ENCODE measurements around the gene VPS13C. TPM values are rescaled to one million over a fixed set of nuclear protein-coding genes. Genes with fewer than 3 reads are reported as not detected.

The VPS13C gene
- total and polyA plus RNA-seq, 2 experiments from 2014 or later = 10.2 to 20.5 TPM

DNA sequence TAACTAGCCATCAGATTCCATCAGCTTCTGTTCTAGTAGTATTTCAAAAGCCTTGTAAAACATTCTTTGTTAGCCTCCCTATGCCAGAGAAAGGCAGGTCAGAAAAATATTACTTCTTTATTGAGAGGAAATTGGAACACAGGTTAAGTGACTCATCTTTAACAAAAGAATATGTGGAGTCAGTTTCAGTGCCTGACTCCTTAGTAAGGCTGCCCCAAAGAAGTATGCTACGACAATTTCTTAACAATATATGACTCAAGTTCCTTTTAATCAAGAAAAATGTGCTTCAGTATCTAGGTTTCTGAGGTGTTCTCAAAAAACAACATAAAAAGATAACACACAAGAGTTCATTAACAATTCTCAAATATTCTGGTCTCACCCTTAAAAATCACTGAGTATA, 139.2 kb downstream of the VPS13C start (continued):
- TF ChIP-seq, protein P1, sequence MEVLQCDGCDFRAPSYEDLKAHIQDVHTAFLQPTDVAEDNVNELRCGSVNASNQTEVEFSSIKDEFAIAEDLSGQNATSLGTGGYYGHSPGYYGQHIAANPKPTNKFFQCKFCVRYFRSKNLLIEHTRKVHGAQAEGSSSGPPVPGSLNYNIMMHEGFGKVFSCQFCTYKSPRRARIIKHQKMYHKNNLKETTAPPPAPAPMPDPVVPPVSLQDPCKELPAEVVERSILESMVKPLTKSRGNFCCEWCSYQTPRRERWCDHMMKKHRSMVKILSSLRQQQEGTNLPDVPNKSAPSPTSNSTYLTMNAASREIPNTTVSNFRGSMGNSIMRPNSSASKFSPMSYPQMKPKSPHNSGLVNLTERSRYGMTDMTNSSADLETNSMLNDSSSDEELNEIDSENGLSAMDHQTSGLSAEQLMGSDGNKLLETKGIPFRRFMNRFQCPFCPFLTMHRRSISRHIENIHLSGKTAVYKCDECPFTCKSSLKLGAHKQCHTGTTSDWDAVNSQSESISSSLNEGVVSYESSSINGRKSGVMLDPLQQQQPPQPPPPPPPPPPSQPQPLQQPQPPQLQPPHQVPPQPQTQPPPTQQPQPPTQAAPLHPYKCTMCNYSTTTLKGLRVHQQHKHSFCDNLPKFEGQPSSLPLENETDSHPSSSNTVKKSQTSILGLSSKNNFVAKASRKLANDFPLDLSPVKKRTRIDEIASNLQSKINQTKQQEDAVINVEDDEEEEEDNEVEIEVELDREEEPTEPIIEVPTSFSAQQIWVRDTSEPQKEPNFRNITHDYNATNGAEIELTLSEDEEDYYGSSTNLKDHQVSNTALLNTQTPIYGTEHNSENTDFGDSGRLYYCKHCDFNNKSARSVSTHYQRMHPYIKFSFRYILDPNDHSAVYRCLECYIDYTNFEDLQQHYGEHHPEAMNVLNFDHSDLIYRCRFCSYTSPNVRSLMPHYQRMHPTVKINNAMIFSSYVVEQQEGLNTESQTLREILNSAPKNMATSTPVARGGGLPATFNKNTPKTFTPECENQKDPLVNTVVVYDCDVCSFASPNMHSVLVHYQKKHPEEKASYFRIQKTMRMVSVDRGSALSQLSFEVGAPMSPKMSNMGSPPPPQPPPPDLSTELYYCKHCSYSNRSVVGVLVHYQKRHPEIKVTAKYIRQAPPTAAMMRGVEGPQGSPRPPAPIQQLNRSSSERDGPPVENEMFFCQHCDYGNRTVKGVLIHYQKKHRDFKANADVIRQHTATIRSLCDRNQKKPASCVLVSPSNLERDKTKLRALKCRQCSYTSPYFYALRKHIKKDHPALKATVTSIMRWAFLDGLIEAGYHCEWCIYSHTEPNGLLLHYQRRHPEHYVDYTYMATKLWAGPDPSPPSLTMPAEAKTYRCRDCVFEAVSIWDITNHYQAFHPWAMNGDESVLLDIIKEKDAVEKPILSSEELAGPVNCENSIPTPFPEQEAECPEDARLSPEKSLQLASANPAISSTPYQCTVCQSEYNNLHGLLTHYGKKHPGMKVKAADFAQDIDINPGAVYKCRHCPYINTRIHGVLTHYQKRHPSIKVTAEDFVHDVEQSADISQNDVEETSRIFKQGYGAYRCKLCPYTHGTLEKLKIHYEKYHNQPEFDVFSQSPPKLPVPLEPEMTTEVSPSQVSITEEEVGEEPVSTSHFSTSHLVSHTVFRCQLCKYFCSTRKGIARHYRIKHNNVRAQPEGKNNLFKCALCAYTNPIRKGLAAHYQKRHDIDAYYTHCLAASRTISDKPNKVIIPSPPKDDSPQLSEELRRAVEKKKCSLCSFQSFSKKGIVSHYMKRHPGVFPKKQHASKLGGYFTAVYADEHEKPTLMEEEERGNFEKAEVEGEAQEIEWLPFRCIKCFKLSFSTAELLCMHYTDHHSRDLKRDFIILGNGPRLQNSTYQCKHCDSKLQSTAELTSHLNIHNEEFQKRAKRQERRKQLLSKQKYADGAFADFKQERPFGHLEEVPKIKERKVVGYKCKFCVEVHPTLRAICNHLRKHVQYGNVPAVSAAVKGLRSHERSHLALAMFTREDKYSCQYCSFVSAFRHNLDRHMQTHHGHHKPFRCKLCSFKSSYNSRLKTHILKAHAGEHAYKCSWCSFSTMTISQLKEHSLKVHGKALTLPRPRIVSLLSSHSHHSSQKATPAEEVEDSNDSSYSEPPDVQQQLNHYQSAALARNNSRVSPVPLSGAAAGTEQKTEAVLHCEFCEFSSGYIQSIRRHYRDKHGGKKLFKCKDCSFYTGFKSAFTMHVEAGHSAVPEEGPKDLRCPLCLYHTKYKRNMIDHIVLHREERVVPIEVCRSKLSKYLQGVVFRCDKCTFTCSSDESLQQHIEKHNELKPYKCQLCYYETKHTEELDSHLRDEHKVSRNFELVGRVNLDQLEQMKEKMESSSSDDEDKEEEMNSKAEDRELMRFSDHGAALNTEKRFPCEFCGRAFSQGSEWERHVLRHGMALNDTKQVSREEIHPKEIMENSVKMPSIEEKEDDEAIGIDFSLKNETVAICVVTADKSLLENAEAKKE (CRISPR knock-in tag; IDR thresholded peaks at IDR 0.05) = no peak
- TF ChIP-seq NANOG (IDR thresholded peaks at IDR 0.05; ENCODE audit: borderline replicate concordance) = no peak
- no peak for TF ChIP-seq ZNF114 (CRISPR knock-in tag; IDR thresholded peaks at IDR 0.05)

DNA sequence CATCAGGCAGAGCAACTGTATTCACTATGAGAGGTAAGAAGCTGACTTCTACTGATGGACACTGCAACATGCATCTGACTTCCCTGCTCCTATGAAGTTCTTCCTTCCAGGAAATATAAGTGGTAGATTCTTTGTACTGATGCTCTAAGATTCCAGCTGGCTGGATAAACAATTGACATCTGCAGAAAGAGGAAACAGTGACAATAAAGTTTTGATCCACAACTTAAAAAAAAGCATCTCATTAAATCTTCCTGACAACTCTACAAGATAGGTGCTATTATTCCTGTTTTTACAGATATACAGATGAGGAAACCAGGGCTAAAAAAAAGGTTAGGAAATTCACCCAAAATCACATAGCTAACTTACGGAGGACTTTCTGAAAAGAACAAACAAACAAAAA, 142.8 kb downstream of the VPS13C start:
- H3K4me3 ChIP-seq = no peak overlapping the region
- no peaks in the 10 kb centered on the region for H3K79me2 ChIP-seq (replicated peaks; ENCODE audit: insufficient read depth)
- H3K4me2 ChIP-seq = no peak overlapping the region
- H3K4me1 Mint-ChIP-seq = no peaks in the 10 kb centered on the region
- no peaks in the 10 kb centered on the region for H3K9me3 Mint-ChIP-seq
- no peaks in the 10 kb centered on the region for H3K9me2 ChIP-seq (ENCODE audit: insufficient read depth)
- H3K27me3 ChIP-seq (ENCODE audit: insufficient read depth) = no peaks in the 10 kb centered on the region
- TF ChIP-seq ZNF114 (CRISPR knock-in tag; IDR thresholded peaks at IDR 0.05) = no peak
- TF ChIP-seq STAT1 (IDR thresholded peaks at IDR 0.05; ENCODE audit: unreplicated experiment) = no peak
- no peak for TF ChIP-seq JUNB (IDR thresholded peaks at IDR 0.05; ENCODE audit: unreplicated experiment)
- TF ChIP-seq POLR2AphosphoS5 (IDR thresholded peaks at IDR 0.05; ENCODE audit: low read depth) = no peak
- no peaks in the 10 kb centered on the region for H4K20me1 ChIP-seq (replicated peaks; ENCODE audit: insufficient read depth)
- no peak overlapping the region for H2AFZ ChIP-seq
- no peak overlapping the region for H3K27ac Mint-ChIP-seq
- H3K36me3 Mint-ChIP-seq (ENCODE audit: low read depth) = no peaks in the 10 kb centered on the region; the same call in 2 of the 3 replicates
- H3K36me3 ChIP-seq (ENCODE audit: insufficient read depth) = no peaks in the 10 kb centered on the region
- no peaks in the 10 kb centered on the region for H3K27me3 Mint-ChIP-seq (ENCODE audit: insufficient read depth, low read depth, poor library complexity)
- ATAC-seq (no peak), DNase-seq (ENCODE audit: low spot score) (no peak)
- H3K27ac ChIP-seq (ENCODE audit: low read depth) = no peak overlapping the region
- no peaks in the 10 kb centered on the region for H3K4me1 ChIP-seq (ENCODE audit: insufficient read depth)
- H3F3A ChIP-seq (replicated peaks; ENCODE audit: low read depth) = no peaks in the 10 kb centered on the region
- no peak overlapping the region for H3K4me3 Mint-ChIP-seq

Data from GM23338 (cell line).